ENCODE results near the gene GSTM5.

The GSTM5 gene

GRCh38 chr1:109728870-109729269 lies 16.8 kb downstream of the GSTM5 start:
- TF ChIP-seq, protein P1, sequence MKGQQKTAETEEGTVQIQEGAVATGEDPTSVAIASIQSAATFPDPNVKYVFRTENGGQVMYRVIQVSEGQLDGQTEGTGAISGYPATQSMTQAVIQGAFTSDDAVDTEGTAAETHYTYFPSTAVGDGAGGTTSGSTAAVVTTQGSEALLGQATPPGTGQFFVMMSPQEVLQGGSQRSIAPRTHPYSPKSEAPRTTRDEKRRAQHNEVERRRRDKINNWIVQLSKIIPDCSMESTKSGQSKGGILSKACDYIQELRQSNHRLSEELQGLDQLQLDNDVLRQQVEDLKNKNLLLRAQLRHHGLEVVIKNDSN (IDR thresholded peaks at IDR 0.05), result peak; percentile 74
- no peak for TF ChIP-seq RAD21 (IDR thresholded peaks at IDR 0.05; ENCODE audit: low read depth)

- TF ChIP-seq, protein P1 (IDR thresholded peaks at IDR 0.05), result no peak
- no peak for TF ChIP-seq TCF12 (IDR thresholded peaks at IDR 0.05; ENCODE audit: low read depth)
- TF ChIP-seq CREB1 (IDR thresholded peaks at IDR 0.05; ENCODE audit: low read depth), result no peak
- TF ChIP-seq RAD21 (IDR thresholded peaks at IDR 0.05; ENCODE audit: low read depth), result no peak
- TF ChIP-seq FOXM1 (IDR thresholded peaks at IDR 0.05; ENCODE audit: borderline replicate concordance, low read depth), result no peak
- TF ChIP-seq NFIC (IDR thresholded peaks at IDR 0.05), result no peak
Observed at GRCh38 chr1:109730666-109731065, 18.6 kb downstream of the GSTM5 start.

DNA sequence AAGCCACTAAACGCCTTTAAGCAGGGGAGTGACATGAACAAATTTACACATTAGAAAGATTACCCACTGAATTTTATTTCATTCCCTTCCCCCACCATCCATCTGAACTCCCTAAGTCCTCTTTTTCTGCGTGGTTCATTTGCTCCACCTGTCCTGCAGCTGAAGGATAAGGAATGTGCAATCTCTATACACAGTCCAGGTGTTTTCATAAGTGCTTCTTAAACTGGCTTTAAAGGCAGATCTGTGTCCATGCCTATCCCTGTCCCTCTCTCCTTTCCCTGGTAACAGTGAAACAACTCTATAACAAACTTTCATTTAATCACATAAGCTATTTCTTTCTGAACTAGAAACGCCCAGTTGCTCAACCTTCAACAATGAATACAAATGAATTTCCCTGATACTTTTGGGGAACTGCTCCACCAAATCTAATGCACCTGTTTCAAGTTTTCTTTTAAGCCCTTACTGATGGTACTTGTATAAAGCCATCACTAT lies 20.4 kb downstream of the GSTM5 start:
- no peak for TF ChIP-seq REST (IDR thresholded peaks at IDR 0.05; ENCODE audit: low read depth)
- TF ChIP-seq CREB1 (IDR thresholded peaks at IDR 0.05; ENCODE audit: low read depth), result no peak
- TF ChIP-seq, protein P1 (IDR thresholded peaks at IDR 0.05), result no peak
- no peak for TF ChIP-seq EGR1 (IDR thresholded peaks at IDR 0.05)
- no peak for TF ChIP-seq EP300 (IDR thresholded peaks at IDR 0.05; ENCODE audit: borderline replicate concordance)
- TF ChIP-seq, protein P2, sequence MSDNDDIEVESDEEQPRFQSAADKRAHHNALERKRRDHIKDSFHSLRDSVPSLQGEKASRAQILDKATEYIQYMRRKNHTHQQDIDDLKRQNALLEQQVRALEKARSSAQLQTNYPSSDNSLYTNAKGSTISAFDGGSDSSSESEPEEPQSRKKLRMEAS (IDR thresholded peaks at IDR 0.05), result no peak

- no peak for TF ChIP-seq TEAD4 (IDR thresholded peaks at IDR 0.05)
- TF ChIP-seq NFIC (IDR thresholded peaks at IDR 0.05), result no peak
- TF ChIP-seq REST (IDR thresholded peaks at IDR 0.05; ENCODE audit: low read depth), result no peak
- no peak for TF ChIP-seq RAD21 (IDR thresholded peaks at IDR 0.05; ENCODE audit: low read depth)
- no peak for TF ChIP-seq EGR1 (IDR thresholded peaks at IDR 0.05)
- no peak for TF ChIP-seq CREB1 (IDR thresholded peaks at IDR 0.05; ENCODE audit: low read depth)
- no peak for TF ChIP-seq CEBPB (IDR thresholded peaks at IDR 0.05)
- TF ChIP-seq EP300 (IDR thresholded peaks at IDR 0.05; ENCODE audit: borderline replicate concordance), result no peak
- TF ChIP-seq, protein P2 (IDR thresholded peaks at IDR 0.05), result no peak
- no peak for TF ChIP-seq YY1 (IDR thresholded peaks at IDR 0.05; ENCODE audit: low read depth)
- TF ChIP-seq TCF12 (IDR thresholded peaks at IDR 0.05; ENCODE audit: low read depth), result no peak
- TF ChIP-seq, protein P1 (IDR thresholded peaks at IDR 0.05), result no peak
- TF ChIP-seq TAF1 (IDR thresholded peaks at IDR 0.05; ENCODE audit: low read depth), result no peak
- TF ChIP-seq FOXM1 (IDR thresholded peaks at IDR 0.05; ENCODE audit: borderline replicate concordance, low read depth), result no peak
- TF ChIP-seq ZBTB7A (IDR thresholded peaks at IDR 0.05; ENCODE audit: low read depth), result no peak
Observed at GRCh38 chr1:109733236-109733870, 21.3 kb downstream of the GSTM5 start.

GRCh38 chr1:109739738-109740614 lies 27.9 kb downstream of the GSTM5 start:
- TF ChIP-seq CEBPB (IDR thresholded peaks at IDR 0.05) (no peak), TEAD4 (IDR thresholded peaks at IDR 0.05) (no peak)
- TF ChIP-seq, protein P2 (IDR thresholded peaks at IDR 0.05), result peak; percentile 62
- TF ChIP-seq, protein P1 (IDR thresholded peaks at IDR 0.05), result no peak

Data from Ishikawa (cell line).